Cardiac fibroblast (primary cell): ENCODE results near the gene DUSP28.

ENCODE experiments used
- DNase-seq, 2 donors: peaks; one replicate each; pipeline versions ENCODE4 v3.0.0 to v3.0.0-alpha.2; 2010; ENCODE audit warnings: low read depth in 2 of 2
- H3K4me3 ChIP-seq, 2 donors: replicated peaks in 1 of 2; 1 replicate in 1 of 2; 2 replicates in 1 of 2; pipeline ENCODE4 v1.5.1; 2011; ENCODE audit warnings: low read depth in 2 of 2, low read length in 2 of 2, mild to moderate bottlenecking in 2 of 2, moderate library complexity in 1 of 2
- TF ChIP-seq, protein P1 (sequence below): IDR thresholded peaks from one replicate; pipeline ENCODE4 v1.5.1; 2011; ENCODE audit warnings: low read depth, mild to moderate bottlenecking, low read length, inconsistent platforms

Gene DUSP28

GRCh38 chr2:240573516-240574385 lies 13.6 kb downstream of the DUSP28 start:
- TF ChIP-seq, protein P1, sequence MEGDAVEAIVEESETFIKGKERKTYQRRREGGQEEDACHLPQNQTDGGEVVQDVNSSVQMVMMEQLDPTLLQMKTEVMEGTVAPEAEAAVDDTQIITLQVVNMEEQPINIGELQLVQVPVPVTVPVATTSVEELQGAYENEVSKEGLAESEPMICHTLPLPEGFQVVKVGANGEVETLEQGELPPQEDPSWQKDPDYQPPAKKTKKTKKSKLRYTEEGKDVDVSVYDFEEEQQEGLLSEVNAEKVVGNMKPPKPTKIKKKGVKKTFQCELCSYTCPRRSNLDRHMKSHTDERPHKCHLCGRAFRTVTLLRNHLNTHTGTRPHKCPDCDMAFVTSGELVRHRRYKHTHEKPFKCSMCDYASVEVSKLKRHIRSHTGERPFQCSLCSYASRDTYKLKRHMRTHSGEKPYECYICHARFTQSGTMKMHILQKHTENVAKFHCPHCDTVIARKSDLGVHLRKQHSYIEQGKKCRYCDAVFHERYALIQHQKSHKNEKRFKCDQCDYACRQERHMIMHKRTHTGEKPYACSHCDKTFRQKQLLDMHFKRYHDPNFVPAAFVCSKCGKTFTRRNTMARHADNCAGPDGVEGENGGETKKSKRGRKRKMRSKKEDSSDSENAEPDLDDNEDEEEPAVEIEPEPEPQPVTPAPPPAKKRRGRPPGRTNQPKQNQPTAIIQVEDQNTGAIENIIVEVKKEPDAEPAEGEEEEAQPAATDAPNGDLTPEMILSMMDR = no peak
- no peak overlapping the region for H3K4me3 ChIP-seq
- no peak for DNase-seq

DNA sequence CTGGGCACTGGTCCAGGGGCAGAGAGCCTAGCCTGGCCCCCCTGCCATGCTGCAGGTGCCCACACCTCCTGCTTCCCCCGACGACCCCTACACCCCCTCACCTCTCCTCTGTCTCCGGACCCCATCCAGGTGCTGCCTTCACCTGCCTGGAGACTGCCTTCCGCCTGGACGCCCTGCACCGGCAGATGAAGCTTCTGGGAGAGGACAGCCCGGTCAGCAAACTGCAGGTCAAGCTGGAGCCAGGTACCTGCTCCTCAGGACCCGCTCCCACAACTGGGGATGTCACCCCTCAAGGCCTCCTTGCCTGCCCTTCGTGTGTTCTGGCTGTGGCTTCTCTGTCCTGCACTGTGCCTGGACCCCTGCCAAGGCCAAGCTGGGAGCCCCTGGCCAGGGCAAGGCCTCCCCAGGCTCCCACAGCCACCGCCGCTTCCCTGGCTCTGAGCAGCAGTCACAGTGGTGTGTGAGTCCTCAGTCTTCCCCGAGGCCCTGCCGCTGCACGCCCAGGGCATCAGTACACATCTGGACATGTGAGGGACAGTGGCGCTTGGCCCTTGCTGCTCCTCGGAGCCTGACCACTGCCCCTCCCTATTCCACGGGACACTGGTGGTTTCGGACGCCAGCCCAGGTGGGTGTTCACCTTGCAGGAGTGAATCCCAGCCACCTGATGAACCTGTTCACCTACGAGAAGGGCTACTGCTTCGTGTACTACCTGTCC lies 14.4 kb downstream of the DUSP28 start:
- TF ChIP-seq, protein P1 = no peak
- DNase-seq = no peak
- H3K4me3 ChIP-seq = no peak overlapping the region

DNA sequence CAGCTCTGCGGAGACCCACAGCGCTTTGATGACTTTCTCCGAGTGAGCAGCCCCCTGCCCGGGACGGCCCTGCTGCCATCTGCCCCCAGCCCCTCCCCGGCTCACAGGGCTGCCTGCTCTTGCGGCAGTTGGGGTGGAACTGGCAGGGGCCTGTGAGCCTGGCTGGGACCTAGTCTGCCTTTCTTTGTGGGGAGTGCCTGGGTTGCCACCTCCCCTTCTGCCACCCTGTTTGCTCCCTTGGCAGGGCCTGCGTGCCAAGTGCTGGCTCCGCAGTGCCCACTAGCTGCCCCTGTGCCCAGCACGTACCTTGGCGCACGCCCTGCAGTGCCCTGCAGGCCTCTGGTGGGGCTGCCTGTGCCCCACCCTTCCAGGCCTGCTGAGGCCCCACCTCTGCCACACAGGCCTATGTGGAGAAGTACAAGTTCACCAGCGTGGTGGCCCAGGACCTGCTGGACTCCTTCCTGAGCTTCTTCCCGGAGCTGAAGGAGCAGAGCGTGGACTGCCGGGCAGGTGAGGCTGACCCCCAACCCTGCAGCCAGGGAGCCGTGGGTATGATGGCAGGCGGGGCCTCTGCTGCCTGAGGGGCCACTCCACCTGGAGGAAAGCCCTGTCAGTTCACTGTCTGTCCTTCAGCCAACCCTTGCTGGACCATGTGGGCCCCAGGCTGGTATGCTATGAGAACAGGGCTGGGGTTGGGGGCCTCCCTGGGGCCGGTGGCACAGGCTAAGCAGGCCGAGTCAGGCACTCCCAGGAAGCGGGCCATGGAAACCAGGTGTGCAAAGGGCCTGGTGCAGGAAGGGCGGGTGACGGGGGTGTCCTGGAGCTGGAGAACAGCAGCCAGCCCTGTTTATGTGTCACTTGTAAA lies 15.2 kb downstream of the DUSP28 start:
- DNase-seq = no peak
- H3K4me3 ChIP-seq = no peak overlapping the region
- TF ChIP-seq, protein P1 = no peak

DNA sequence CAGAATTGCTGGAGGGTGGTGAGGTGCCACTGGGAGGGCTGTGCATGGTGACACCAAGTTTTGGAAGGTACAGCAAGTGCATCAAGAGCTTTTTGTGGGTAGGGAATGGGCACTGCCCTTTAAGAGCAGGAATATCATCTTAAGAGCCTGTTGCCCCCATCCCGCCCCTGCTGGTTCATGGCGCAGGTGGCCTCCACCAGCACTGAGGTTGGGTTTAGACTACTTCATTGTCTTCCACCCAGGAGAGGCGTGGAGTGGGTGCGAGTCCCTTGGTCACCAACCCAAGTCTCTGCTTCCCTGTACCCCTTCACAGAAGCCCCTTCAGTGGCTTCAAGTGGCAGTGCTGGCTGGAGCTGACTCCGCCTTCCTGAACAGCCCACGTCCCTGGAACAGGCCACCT lies 15.9 kb downstream of the DUSP28 start:
- DNase-seq = no peak
- TF ChIP-seq, protein P1 = no peak
- H3K4me3 ChIP-seq = no peak overlapping the region

DNA sequence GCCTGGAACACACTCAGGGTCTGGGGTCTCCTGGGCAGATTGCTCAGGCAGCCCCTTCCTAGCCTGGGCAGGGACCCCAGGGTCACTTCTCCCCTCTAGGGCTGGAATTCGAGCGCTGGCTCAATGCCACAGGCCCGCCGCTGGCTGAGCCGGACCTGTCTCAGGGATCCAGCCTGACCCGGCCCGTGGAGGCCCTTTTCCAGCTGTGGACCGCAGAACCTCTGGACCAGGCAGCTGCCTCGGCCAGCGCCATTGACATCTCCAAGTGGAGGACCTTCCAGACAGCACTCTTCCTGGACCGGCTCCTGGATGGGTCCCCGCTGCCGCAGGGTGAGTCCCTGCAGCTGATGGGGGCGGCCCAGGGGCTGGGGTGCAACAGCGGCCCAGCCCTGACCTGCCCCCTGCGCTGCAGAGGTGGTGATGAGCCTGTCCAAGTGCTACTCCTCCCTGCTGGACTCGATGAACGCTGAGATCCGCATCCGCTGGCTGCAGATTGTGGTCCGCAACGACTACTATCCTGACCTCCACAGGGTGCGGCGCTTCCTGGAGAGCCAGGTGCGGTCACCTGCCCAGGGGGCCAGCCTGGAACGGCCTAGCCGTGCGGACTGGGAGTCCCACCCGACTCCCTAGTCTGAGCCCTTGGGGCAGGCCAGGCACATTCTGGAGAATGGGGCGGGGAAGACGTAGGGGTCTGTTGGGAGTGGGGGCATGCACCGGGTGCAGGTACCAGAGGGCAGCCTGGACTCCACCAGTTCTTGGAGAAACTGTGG lies 16.5 kb downstream of the DUSP28 start:
- TF ChIP-seq, protein P1 = no peak

More for the DNA sequence above, 16.5 kb downstream of the DUSP28 start:
- DNase-seq = no peak
- H3K4me3 ChIP-seq = no peak overlapping the region
